OCI-LY1 (cell line): ENCODE measurements around the gene NPFF.

ENCODE experiments used
- H2AFZ ChIP-seq: fragments of 200-600 bp; sonication (generic), shearing (Covaris generic); 2 replicates; pipeline ENCODE4 v1.6.0; 2014; ENCODE audit warnings: antibody characterized with exemption, mild to moderate bottlenecking, low read length
- H3F3A ChIP-seq: fragments of 200-600 bp; sonication (generic), shearing (Covaris generic); 2 replicates; pipeline ENCODE4 v1.6.0; 2014; ENCODE audit warnings: mild to moderate bottlenecking, antibody characterized with exemption, low read length, moderate library complexity; ENCODE audit not compliant: insufficient read depth
- H3K27ac ChIP-seq: fragments of 200-600 bp; sonication (generic); 2 replicates; pipeline ENCODE4 v1.5.1; 2014; ENCODE audit warnings: low read length, mixed run types, mild to moderate bottlenecking, low read depth; ENCODE audit not compliant: poor library complexity, severe bottlenecking
- H3K27me3 ChIP-seq: fragments of 200-600 bp; sonication (generic); 2 replicates; pipeline ENCODE4 v1.6.0; 2014; ENCODE audit warnings: antibody characterized with exemption, mild to moderate bottlenecking, low read length, moderate library complexity; ENCODE audit not compliant: insufficient read depth
- H3K36me3 ChIP-seq: fragments of 200-600 bp; sonication (generic); 2 replicates; pipeline ENCODE4 v1.6.1; 2014; ENCODE audit warnings: mild to moderate bottlenecking, antibody characterized with exemption, low read length, moderate library complexity, mixed read lengths; ENCODE audit not compliant: insufficient read depth
- H3K4me1 ChIP-seq: fragments of 200-600 bp; sonication (generic); 2 replicates; pipeline ENCODE4 v1.5.1; 2014; ENCODE audit warnings: mild to moderate bottlenecking, low read length, moderate library complexity; ENCODE audit not compliant: insufficient read depth, severe bottlenecking
- H3K4me2 ChIP-seq: fragments of 200-600 bp; sonication (generic), shearing (Covaris generic); 2 replicates; pipeline ENCODE4 v1.6.1; 2014; ENCODE audit warnings: low read length
- H3K4me3 ChIP-seq: fragments of 200-600 bp; sonication (generic); 2 replicates; pipeline ENCODE4 v1.5.1; 2014; ENCODE audit warnings: low read length, low read depth, mild to moderate bottlenecking, mixed read lengths; ENCODE audit not compliant: poor library complexity, severe bottlenecking
- H3K79me2 ChIP-seq: fragments of 200-600 bp; shearing (Covaris generic); 2 replicates; pipeline ENCODE4 v1.6.1; 2016; ENCODE audit warnings: mixed run types, low read length, mixed read lengths; ENCODE audit not compliant: insufficient read depth
- H3K9ac ChIP-seq: fragments of 200-600 bp; sonication (generic), shearing (Covaris generic); 2 replicates; pipeline ENCODE4 v1.6.1; 2014; ENCODE audit warnings: mild to moderate bottlenecking, low read length, mixed read lengths
- H3K9me2 ChIP-seq: fragments of 200-600 bp; sonication (generic), shearing (Covaris generic); 2 replicates; pipeline ENCODE4 v1.6.1; 2014; ENCODE audit warnings: low read depth, mild to moderate bottlenecking, low read length, mixed read lengths
- H3K9me3 ChIP-seq: fragments of 200-600 bp; shearing (Covaris generic); 2 replicates; pipeline ENCODE4 v1.6.1; 2014; ENCODE audit warnings: low read length, mixed read lengths
- H4K20me1 ChIP-seq: fragments of 200-600 bp; sonication (generic), shearing (Covaris generic); 2 replicates; pipeline ENCODE4 v1.6.0; 2016; ENCODE audit warnings: mild to moderate bottlenecking, low read length; ENCODE audit not compliant: insufficient read depth
- CTCF ChIP-seq: fragments of 200-600 bp; sonication (generic), shearing (Covaris generic); IDR thresholded peaks from 2 replicates; pipeline ENCODE4 v1.5.1; 2017; ENCODE audit warnings: mild to moderate bottlenecking, antibody characterized with exemption, low read length, moderate library complexity, mixed read lengths
- EZH2 ChIP-seq: fragments of 200-600 bp; sonication (generic), shearing (Covaris generic); IDR thresholded peaks from 2 replicates; pipeline ENCODE4 v1.8.0; 2017; ENCODE audit warnings: borderline replicate concordance, mixed run types, mild to moderate bottlenecking, antibody characterized with exemption, low read length, moderate library complexity, mixed read lengths

Gene NPFF

GRCh38 chr12:53496752-53497032 lies 10.6 kb downstream of the NPFF start:
- Histone ChIP-seq H3K27me3 (no peaks in the 10 kb centered on the region), H2AFZ (no peak overlapping the region), H3K9me2 (no peaks in the 10 kb centered on the region), H3K9ac (no peak overlapping the region), H3K4me1 (peaks cover 37% of the 10 kb centered on the region), H3K4me2 (no peak overlapping the region), H3K27ac (no peak overlapping the region), H3K79me2 (peaks cover 1% of the 10 kb centered on the region; the same call in 1 of the 2 replicates), H3K4me3 (no peak overlapping the region), H3F3A (no peaks in the 10 kb centered on the region; the same call in 1 of the 2 replicates), H4K20me1 (no peaks in the 10 kb centered on the region), H3K9me3 (no peaks in the 10 kb centered on the region), H3K36me3 (no peaks in the 10 kb centered on the region)
- no peak for TF ChIP-seq EZH2
- no peak for TF ChIP-seq CTCF

DNA sequence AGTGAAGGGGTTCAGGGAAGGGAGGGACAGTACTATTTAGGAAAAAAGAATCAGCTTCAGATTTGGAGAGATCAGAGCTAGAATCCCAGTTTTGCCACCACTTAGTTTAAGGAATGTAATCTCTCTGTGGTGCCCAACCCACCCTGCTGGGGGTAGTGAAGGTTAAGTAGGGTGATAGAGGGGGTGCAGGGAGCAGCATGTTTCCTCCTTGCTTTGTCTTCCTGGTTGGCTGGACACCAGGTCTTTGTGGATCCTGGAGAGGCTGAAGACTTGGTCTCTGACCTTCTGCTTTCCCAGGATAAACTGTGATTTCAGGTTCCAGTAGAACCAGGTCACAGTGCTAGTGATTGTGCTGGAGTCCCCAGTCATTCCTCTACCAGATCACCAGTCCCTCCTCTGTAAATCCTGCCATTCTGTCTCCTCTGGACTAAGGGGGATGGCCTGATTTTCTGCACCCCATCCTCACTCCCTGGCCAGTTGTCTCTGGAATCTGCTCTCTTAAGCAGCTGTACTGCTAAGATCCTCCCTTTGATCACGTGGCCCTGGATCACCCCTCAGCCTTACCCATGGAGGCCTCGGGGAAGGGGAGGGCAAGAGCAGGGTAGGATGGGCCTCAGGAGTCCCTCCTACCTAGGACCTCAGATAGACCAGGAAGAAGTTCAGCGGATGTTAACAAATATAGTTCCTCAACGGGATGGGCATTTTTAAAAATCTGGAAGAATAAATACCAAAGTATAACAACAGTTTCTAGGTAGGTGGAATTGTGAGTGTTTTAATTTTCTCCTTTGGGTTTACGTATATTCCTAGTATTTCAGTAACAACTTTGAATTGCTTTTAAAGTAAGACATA lies 11.2 kb downstream of the NPFF start:
- no peaks in the 10 kb centered on the region for H4K20me1 ChIP-seq
- no peaks in the 10 kb centered on the region for H3K9me2 ChIP-seq
- H3K4me2 ChIP-seq = no peak overlapping the region
- H3K9ac ChIP-seq = no peak overlapping the region
- H3K4me3 ChIP-seq = no peak overlapping the region
- H3K9me3 ChIP-seq = no peaks in the 10 kb centered on the region
- H3K36me3 ChIP-seq = no peaks in the 10 kb centered on the region
- H3K79me2 ChIP-seq = no peaks in the 10 kb centered on the region
- H3F3A ChIP-seq = no peaks in the 10 kb centered on the region; the same call in 1 of the 2 replicates
- H3K27ac ChIP-seq = no peak overlapping the region
- TF ChIP-seq EZH2 = no peak
- TF ChIP-seq CTCF = no peak
- H2AFZ ChIP-seq = no peak overlapping the region
- no peaks in the 10 kb centered on the region for H3K27me3 ChIP-seq
- peaks cover 34% of the 10 kb centered on the region for H3K4me1 ChIP-seq

DNA sequence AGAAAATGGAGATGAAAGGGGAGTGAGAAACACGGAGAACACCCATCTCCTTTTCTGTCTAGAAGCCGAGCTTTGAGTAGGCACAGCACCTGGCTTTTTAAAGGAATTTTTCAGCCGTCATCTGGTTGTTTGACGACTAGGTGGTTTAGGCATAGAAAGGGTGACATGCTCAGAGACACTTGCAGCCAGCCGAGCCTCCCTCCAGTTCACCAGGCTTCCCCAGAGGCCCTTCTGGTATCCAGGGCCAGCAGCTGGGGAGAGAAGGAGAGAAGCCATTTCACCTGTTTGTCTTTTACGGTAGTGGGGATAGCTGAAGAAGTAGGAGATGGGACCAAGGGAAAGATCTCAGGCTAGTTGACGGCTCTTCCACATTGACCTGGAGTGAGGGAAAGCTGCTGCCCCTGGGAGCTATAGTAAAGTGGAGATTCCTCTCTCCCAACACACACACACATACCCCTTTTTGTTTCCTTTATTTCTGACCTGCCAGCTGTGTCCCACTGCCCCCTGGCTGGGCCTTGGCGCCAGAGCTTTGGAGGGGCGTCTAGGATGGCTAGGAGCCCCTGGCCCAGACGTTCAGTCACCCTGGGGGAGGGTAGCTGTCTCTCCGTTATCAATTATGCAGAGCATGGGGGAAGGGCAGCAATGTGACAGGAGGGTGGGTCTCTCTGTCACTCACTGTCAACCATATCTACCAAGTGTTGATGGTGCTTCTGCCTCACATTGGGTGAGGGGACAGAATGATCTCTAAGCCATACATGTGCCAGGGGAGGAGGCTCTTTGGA lies 13.5 kb downstream of the NPFF start:
- peak overlapping the region; percentile 72 for H3K9ac ChIP-seq
- H3F3A ChIP-seq = no peaks in the 10 kb centered on the region; the same call in 1 of the 2 replicates
- no peaks in the 10 kb centered on the region for H4K20me1 ChIP-seq
- peak overlapping the region; percentile 90 for H3K4me2 ChIP-seq
- no peaks in the 10 kb centered on the region for H3K79me2 ChIP-seq
- no peak overlapping the region for H3K27ac ChIP-seq
- no peaks in the 10 kb centered on the region; the same call in 1 of the 2 replicates for H3K27me3 ChIP-seq
- no peaks in the 10 kb centered on the region for H3K36me3 ChIP-seq
- H2AFZ ChIP-seq = peak overlapping the region; percentile 51; the same call in 1 of the 2 replicates
- H3K9me3 ChIP-seq = no peaks in the 10 kb centered on the region
- H3K9me2 ChIP-seq = no peaks in the 10 kb centered on the region
- H3K4me3 ChIP-seq = peak overlapping the region; percentile 64
- TF ChIP-seq CTCF = no peak
- no peak for TF ChIP-seq EZH2
- peaks cover 20% of the 10 kb centered on the region for H3K4me1 ChIP-seq
